Activated naive CD8-positive, alpha-beta T cell treated with anti-CD3 and anti-CD28 coated beads for 36 hours (primary cell): ENCODE measurements around the gene CASP6. TPM values are rescaled to one million over a fixed set of nuclear protein-coding genes. Genes with fewer than 3 reads are reported as not detected.

ENCODE experiments used
- DNase-seq: peaks from one replicate; pipeline ENCODE4 v3.0.0; 2021
- H3K27ac Mint-ChIP-seq: one replicate; pipeline ENCODE4 v1.8.0; 2022; ENCODE audit warnings: mild to moderate bottlenecking, moderate library complexity, mixed read lengths
- H3K27me3 Mint-ChIP-seq: one replicate; pipeline ENCODE4 v1.8.0; 2022; ENCODE audit warnings: mild to moderate bottlenecking, mixed read lengths
- H3K36me3 Mint-ChIP-seq: one replicate; pipeline ENCODE4 v1.8.0; 2021; ENCODE audit warnings: mild to moderate bottlenecking, mixed read lengths
- H3K4me1 Mint-ChIP-seq: one replicate; pipeline ENCODE4 v1.8.0; 2021; ENCODE audit warnings: mixed read lengths
- H3K4me3 Mint-ChIP-seq: one replicate; pipeline ENCODE4 v1.8.0; 2022; ENCODE audit warnings: mild to moderate bottlenecking, moderate library complexity, mixed read lengths
- H3K9me3 Mint-ChIP-seq: one replicate; pipeline ENCODE4 v1.8.0; 2022; ENCODE audit warnings: mixed read lengths
- total RNA-seq, 2 experiments: library from RNA; stranded (reverse); gene quantifications; one replicate each; pipeline ENCODE4 v1.2.3, GENCODE V29; 2021

Gene CASP6
- total RNA-seq: 10 to 100 TPM; 22.2 to 23.5 TPM

DNA sequence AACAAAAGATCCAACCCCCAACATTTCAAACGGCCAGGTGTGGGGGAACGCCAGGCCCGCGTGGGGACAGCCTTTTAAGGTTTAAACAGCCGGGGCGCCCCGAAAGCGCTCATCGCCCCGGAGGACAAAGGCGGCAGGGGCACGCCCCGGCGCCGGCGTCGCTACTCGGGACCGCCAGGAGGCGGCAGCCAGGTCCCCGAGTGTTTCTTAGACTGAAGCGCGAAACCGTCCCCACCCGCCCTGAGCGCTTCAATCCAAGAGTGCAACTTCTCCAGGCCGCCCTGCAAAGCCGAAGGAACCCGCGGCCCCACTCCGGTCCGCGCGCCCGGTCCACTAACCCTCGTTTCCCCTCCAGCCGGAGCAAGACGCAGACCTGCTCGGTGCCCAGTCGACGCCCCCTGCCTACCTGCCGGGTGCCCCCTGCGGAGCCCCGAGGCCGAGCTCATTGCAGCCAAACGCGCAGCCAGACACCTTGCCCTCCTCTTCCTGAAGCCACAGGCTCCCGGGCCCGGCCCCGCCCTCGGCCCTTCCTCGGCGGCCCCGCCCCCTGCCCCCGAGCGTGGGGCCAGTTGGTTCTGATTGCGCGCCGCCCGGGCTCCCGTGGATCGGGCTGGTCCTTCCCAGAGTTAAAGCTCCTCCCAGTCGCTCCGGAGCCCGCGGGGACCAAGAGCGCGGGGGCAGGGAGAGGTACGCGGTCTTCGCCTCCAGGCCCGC, at the start of gene CASP6:
TSS of gene CASP6 (minus strand) at position 496 of the 714 bp plus-strand sequence. CDS start at position 446, 50 bp downstream.
- peak within 1 kb of the TSS; percentile 93 for H3K4me3 Mint-ChIP-seq
- H3K36me3 Mint-ChIP-seq: peaks cover 7% of the 10 kb centered on the region
- H3K4me1 Mint-ChIP-seq: peaks cover 25% of the 10 kb centered on the region
- no peaks in the 10 kb centered on the region for H3K27me3 Mint-ChIP-seq
- peak; percentile 80 for DNase-seq
- no peaks in the 10 kb centered on the region for H3K9me3 Mint-ChIP-seq
- peak within 1 kb of the TSS; percentile 90 for H3K27ac Mint-ChIP-seq

DNA sequence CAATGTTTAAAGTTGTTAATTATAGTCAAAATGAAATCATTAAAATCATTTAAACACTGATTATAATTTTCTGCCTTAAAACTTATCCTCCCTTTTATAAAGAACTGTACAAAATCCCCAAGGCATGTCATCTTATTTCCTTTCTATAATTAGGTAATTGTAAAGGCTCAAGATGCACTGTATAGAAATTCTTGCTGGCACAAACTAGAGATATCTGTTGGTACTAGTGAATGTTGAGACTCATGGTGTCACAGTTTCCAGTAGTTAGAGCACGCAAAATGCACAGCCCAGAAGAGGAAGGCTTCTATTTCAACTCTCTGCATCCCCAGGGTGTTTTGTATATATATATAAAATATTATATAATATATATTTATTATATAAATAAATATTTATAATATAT, 49.3 kb upstream of the CASP6 start:
- Mint-ChIP-seq H3K27me3 (peaks cover 7% of the 10 kb centered on the region), H3K9me3 (no peaks in the 10 kb centered on the region), H3K27ac (no peak overlapping the region), H3K36me3 (no peaks in the 10 kb centered on the region), H3K4me1 (no peaks in the 10 kb centered on the region), H3K4me3 (no peak overlapping the region)
- no peak for DNase-seq

DNA sequence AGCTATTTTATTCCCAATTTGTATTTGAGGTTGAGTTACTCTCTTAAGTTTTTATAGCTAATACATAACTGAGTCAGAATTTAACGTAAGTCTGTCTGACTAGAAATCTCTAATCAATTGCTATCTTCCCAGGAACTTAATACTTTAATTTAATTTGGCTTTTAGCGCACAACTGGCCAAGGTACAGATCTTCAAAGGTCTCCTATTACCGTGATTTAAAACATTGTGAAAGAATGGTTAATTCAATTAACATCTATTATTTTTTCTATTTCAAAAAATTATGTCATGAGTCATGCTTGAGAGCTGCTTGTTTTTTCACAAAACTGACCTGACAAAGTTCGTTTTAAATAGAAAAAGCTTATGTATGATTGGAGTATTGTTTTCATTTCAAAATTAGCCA, 48.6 kb upstream of the CASP6 start:
- Mint-ChIP-seq H3K27ac (no peak overlapping the region), H3K4me3 (no peak overlapping the region), H3K9me3 (no peaks in the 10 kb centered on the region), H3K27me3 (peaks cover 3% of the 10 kb centered on the region), H3K4me1 (no peaks in the 10 kb centered on the region), H3K36me3 (no peaks in the 10 kb centered on the region)
- no peak for DNase-seq

DNA sequence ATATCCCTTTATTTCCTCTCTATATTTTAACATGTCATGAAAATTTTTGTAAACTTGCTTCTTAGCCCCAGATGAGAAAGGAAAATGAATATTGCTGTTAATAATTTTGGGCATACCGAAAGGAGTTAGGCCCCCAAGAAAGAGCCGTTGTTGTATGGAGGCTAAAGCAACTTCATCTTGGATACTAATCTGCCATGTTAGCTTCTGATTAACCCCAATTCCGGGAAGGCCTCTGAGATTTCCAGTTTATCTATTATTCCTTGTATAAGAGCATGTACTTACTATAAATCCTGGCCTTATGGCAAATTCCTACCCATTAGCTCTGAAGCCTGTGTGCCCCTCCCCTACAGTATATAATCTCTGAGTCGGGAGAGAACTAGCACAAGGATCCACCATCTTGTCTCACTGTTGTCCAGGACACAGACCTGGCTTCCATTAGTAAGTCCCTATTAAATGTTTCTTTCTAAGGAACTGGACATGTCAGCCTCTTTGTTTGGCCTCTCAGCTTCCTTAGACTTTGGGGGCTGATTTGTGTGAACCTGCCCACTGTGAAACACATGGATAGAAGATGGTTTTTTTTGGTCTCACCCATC, 47.5 kb upstream of the CASP6 start:
- no peaks in the 10 kb centered on the region for H3K4me1 Mint-ChIP-seq
- H3K4me3 Mint-ChIP-seq: no peak overlapping the region
- no peaks in the 10 kb centered on the region for H3K9me3 Mint-ChIP-seq
- peaks cover 3% of the 10 kb centered on the region for H3K27me3 Mint-ChIP-seq
- no peak overlapping the region for H3K27ac Mint-ChIP-seq
- no peak for DNase-seq
- no peaks in the 10 kb centered on the region for H3K36me3 Mint-ChIP-seq

DNA sequence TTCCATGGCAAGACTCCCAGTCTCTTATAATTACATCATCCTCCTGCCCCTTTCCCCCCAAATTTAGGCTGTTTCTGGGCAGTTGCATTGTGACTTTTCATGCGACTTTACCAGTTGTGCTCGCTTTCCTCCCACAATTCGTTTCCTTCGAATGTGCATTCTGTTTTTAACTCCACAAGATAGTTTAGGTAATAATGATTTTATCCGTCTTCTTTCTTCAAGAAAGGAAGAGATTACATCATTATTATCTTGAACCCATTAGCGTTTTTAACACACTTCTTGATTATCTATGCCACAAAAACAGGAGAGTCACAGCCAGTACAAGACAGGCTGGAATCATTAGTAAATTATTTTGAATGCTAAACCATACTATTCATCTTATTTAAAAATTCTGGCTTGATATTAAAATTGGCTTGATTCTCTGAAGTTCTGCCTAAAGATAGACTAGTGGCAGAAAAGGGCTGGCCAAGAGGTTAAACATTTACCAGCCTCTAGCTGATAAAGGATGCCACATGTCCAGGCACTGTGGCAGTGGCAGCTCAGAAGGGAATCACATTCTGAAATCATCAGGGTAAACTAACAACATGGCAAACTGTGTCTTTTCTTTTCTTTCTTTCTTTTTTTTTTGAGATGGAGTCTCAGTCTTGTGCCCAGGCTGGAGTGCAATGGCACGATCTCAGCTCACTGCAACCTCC, 46.3 kb upstream of the CASP6 start:
- DNase-seq: no peak
- no peak overlapping the region for H3K27ac Mint-ChIP-seq
- H3K4me1 Mint-ChIP-seq: no peaks in the 10 kb centered on the region
- H3K4me3 Mint-ChIP-seq: no peak overlapping the region
- no peaks in the 10 kb centered on the region for H3K36me3 Mint-ChIP-seq
- peaks cover 2% of the 10 kb centered on the region for H3K27me3 Mint-ChIP-seq
- H3K9me3 Mint-ChIP-seq: no peaks in the 10 kb centered on the region

DNA sequence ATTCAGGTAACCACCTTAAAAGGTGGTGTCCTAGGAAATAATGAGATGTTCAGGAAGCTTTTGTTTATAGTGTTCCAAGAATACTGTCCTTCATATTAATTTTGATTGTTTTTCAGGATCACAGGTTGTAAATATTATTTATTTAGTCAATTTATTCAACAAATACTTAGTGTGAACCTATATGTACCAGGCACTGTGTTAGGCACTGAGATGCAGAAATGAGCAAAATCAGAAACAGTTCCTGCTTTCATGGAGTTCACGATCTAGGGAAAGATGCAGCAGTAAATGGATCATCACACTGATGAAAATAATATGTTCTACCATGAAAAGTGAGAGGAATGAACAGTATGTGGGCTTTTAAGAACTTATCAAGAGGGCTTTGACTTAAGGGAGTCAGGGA, 44.9 kb upstream of the CASP6 start:
- H3K36me3 Mint-ChIP-seq: no peaks in the 10 kb centered on the region
- no peak overlapping the region for H3K4me3 Mint-ChIP-seq
- no peaks in the 10 kb centered on the region for H3K27me3 Mint-ChIP-seq
- no peaks in the 10 kb centered on the region for H3K9me3 Mint-ChIP-seq
- no peaks in the 10 kb centered on the region for H3K4me1 Mint-ChIP-seq
- DNase-seq: no peak
- H3K27ac Mint-ChIP-seq: no peak overlapping the region

DNA sequence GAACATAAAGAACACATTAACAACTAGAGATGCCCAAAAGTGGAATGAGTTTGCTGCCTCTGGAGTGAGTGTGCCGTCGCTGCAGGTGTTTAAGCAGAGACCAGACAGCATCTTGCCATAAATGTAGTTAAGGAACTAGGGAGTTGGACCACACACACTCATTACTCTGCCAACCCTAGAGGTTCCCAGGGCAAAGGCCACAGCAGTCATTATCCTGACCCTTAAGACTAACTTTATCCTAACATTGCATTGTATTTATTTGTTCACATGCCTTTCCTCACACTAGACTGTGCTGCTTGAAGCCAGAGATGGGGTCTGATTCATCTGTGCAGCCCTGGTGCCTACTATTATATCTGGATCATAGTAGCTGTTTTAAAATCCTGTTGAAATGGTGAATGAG, 43.5 kb upstream of the CASP6 start:
- H3K36me3 Mint-ChIP-seq: no peaks in the 10 kb centered on the region
- no peaks in the 10 kb centered on the region for H3K27me3 Mint-ChIP-seq
- DNase-seq: no peak
- no peaks in the 10 kb centered on the region for H3K9me3 Mint-ChIP-seq
- no peaks in the 10 kb centered on the region for H3K4me1 Mint-ChIP-seq
- H3K4me3 Mint-ChIP-seq: no peak overlapping the region
- H3K27ac Mint-ChIP-seq: no peak overlapping the region

DNA sequence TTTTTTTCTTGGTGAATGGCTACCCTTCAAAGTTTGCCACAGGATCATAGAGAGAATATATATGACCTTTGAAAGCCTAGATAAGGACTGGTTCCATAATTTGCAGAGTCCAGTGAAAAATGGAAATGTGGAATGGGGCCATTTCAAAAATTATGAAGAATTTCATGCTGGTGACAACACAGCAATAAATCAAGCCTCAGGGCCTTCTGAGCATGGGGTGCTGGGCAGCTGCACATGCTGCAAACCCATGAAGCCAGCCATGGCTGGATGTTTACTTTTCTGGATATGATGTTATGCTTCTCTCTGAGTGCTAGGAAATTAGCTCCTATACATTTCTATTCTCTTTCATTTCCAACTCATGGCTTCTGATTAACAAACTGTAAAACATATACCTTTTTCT, 42.6 kb upstream of the CASP6 start:
- H3K9me3 Mint-ChIP-seq: no peaks in the 10 kb centered on the region
- no peak overlapping the region for H3K4me3 Mint-ChIP-seq
- no peak for DNase-seq
- no peaks in the 10 kb centered on the region for H3K27me3 Mint-ChIP-seq
- no peaks in the 10 kb centered on the region for H3K4me1 Mint-ChIP-seq
- no peaks in the 10 kb centered on the region for H3K36me3 Mint-ChIP-seq
- no peak overlapping the region for H3K27ac Mint-ChIP-seq

DNA sequence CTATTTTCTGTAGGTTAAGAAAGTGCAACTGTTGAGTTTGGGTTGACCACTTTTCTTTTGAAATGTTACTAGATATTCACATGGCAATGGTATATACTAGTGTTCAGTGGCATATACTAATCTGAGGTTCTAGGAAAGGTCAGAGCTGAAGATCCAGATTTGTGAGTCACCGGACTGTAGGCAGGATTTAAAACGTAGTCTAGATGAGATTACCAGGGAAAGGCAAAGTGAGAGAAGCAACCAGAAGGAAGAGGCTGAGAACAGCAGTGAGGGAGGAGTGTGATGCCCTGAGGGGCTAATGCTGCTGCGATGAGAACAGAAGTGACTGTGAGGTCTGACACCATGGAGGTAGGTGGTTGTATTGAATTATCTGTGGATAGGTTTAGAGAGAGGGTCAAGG, 36.3 kb upstream of the CASP6 start:
- Mint-ChIP-seq H3K4me1 (no peaks in the 10 kb centered on the region), H3K27ac (no peak overlapping the region), H3K4me3 (no peak overlapping the region), H3K27me3 (peaks cover 4% of the 10 kb centered on the region), H3K9me3 (no peaks in the 10 kb centered on the region), H3K36me3 (no peaks in the 10 kb centered on the region)
- no peak for DNase-seq

DNA sequence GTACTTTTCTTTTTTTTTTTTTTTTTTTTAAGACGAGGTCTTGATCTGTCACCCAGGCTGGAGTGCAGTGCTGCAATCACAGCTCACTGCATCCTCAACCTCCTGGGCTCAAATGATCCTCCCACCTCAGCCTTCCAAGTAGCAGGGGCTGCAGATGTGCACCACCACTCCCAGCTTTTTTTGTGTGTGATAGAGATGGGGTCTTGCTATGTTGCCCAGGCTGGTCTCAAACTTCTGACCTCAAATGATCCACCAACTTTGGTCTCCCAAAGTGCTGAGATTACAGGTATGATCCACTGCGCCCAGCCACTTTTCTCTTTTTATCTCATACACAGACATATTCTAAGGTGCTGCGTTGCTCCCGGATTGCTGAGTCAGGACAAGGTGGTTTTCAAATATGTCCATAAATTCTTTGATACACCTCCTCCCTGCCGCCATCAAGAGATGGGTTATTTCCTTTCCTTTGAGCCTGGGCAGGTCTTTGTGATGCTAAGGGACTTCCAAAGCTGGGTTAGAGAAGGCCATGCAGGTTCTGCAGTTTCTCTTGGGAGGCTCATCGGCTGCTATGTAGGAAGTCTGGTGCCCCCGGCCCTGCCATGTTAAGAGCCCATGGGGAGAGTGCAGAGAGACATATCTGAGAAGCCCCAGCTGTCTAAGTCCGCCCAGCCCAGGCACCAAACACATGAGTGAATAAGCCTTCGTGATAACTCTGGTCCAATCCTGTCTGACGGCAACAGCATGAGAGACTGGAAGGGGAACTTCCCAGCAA, 35.0 kb upstream of the CASP6 start:
- Mint-ChIP-seq H3K27me3 (peaks cover 4% of the 10 kb centered on the region), H3K36me3 (no peaks in the 10 kb centered on the region), H3K4me1 (no peaks in the 10 kb centered on the region), H3K4me3 (no peak overlapping the region), H3K27ac (no peak overlapping the region), H3K9me3 (no peaks in the 10 kb centered on the region)
- no peak for DNase-seq

DNA sequence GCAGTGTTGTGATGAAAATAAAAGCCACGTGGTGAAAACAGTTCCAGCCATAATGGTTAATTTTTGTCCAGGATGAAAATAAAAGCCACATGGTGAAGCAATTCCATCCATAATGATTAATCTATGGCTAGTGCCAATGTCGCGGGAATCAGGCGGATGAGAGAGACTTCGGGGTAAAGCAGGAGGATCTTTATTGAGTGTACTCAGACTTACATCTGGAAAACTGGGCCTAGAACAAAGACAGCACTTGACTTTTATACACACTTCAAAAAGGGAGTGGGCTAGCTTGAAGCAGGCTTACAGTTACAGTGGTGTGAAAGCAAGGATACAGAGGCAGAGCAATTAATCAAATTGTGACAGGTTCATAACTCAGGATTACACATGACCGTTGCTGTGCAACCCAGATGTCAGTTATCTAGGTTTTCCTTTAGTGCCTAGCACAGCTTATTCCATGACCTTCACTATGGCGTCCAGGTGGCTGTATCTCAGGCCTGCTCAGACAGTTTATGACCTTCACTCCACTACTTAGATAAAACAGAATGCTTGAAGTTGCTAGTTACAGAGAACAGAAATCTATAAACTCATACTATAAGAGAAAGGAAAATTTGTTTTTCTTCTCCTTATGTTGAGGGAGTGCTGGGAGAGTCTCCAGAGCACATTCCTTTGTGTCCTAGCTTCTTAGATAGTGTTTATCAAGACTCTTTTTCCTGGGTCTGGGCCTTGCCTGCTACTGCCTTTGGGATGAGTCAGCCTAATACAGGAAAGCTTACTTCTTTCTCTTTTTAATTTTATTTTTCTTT, 32.5 kb upstream of the CASP6 start:
- no peak overlapping the region for H3K4me3 Mint-ChIP-seq
- no peak for DNase-seq
- H3K27ac Mint-ChIP-seq: no peak overlapping the region
- no peaks in the 10 kb centered on the region for H3K4me1 Mint-ChIP-seq
- peaks cover 4% of the 10 kb centered on the region for H3K27me3 Mint-ChIP-seq
- H3K36me3 Mint-ChIP-seq: no peaks in the 10 kb centered on the region
- H3K9me3 Mint-ChIP-seq: no peaks in the 10 kb centered on the region

DNA sequence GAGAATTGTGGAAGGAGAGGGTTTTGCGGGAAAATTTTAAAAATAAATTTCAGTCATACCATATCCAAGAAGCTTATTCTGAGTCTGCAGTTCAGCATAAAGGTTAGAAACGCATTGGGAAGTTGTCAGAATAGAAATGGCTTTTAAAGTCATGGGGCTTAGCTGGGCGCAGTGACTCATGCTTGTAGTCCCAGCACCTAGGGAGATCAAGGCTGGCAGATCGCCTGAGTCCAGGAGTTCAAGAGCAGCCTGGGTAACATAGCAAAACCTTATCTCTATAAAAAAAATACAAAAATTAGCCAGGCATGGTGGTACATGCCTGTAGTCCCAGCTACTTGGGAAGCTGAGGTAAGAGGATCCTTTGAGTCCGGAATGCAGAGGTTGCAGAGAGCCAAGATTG, 30.5 kb upstream of the CASP6 start:
- DNase-seq: no peak
- peaks cover 4% of the 10 kb centered on the region for H3K4me1 Mint-ChIP-seq
- H3K36me3 Mint-ChIP-seq: no peaks in the 10 kb centered on the region
- no peaks in the 10 kb centered on the region for H3K9me3 Mint-ChIP-seq
- H3K27ac Mint-ChIP-seq: no peak overlapping the region
- H3K27me3 Mint-ChIP-seq: peaks cover 4% of the 10 kb centered on the region
- no peak overlapping the region for H3K4me3 Mint-ChIP-seq

DNA sequence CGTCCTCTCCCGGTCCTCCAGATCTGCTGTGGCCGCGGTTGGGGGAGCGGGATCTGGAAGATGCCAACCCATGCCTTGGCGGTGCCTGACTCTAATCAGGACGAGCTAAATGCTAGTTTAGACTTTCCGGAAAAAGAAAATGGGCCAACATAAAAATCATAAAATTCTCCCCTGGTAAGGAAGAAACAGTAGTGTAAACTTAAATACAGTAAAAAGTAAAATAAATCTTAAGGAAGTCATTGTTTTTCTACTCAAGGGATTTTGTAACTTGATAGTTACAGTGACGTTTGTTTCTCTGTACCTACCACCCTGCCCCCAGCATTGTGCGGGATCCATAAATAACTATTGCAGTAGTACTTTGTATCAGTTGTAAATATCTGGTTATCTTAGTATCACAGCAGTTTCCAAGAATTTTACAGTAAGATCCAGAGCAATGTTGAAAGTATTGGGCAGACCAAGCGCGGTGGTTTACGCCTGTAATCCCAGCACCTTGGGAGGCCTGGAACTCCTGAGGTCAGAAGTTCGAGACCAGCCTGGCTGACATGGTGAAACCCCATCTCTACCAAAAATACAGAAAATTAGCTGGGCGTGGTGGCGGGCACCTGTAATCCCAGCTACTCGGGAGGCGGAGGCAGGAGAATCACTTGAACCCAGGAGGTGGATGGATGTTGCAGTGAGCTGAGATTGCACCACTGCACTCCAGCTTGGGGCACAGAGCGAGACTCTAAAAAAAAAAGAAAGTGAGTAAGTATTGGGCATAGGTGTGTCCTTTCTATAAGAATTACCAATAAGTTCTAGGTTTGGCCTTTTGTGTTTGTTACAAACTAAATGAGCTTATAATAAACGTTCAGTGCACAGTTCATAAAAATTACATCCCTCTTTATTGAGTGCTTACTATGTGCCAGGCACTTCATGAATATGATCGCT, 27.6 kb upstream of the CASP6 start:
- peaks cover 6% of the 10 kb centered on the region for H3K36me3 Mint-ChIP-seq
- no peaks in the 10 kb centered on the region for H3K27me3 Mint-ChIP-seq
- H3K4me3 Mint-ChIP-seq: peak overlapping the region; percentile 79
- DNase-seq: no peak
- H3K9me3 Mint-ChIP-seq: no peaks in the 10 kb centered on the region
- peak overlapping the region; percentile 74 for H3K27ac Mint-ChIP-seq
- H3K4me1 Mint-ChIP-seq: peaks cover 12% of the 10 kb centered on the region
